NCI-H128 (cell line): Measurements from ENCODE around the gene CELSR1.
"Not testable (repeated sequence)": the region's sequence is repeated elsewhere in the genome, so short reads cannot be mapped to it uniquely, and the experiment has no call there.

Experiments
- DNase-seq: peaks from one replicate; lab custom pipeline; 2025; ENCODE audit not compliant: unreplicated experiment; lab: John Stamatoyannopoulos, UW

The CELSR1 gene

GRCh38 chr22:46483353-46483752 is 54.1 kb downstream of the CELSR1 start:
- DNase-seq = no peak

- DNase-seq = no peak
Measured at GRCh38 chr22:46482056-46482675, 55.3 kb downstream of the CELSR1 start.

- no peak for DNase-seq
Measured at GRCh38 chr22:46481386-46481785, 56.0 kb downstream of the CELSR1 start.

GRCh38 chr22:46480396-46480795 is 57.0 kb downstream of the CELSR1 start:
- DNase-seq = no peak

- no peak for DNase-seq
Measured at GRCh38 chr22:46479046-46479445, 58.4 kb downstream of the CELSR1 start.

GRCh38 chr22:46478083-46478551 is 59.3 kb downstream of the CELSR1 start:
- no peak for DNase-seq

- no peak for DNase-seq
Measured at GRCh38 chr22:46476547-46476941, 60.9 kb downstream of the CELSR1 start.

- DNase-seq = no peak
Measured at GRCh38 chr22:46473896-46474557, 63.4 kb downstream of the CELSR1 start.

- DNase-seq = no peak
Measured at GRCh38 chr22:46473021-46473779, 64.2 kb downstream of the CELSR1 start.

GRCh38 chr22:46472722-46473016 is 64.8 kb downstream of the CELSR1 start:
- no peak for DNase-seq

- no peak for DNase-seq
Measured at GRCh38 chr22:46471901-46472721, 65.3 kb downstream of the CELSR1 start.

GRCh38 chr22:46471330-46471729 is 66.1 kb downstream of the CELSR1 start:
- not testable (repeated sequence) for DNase-seq

- DNase-seq = no peak
Measured at GRCh38 chr22:46469711-46470110, 67.7 kb downstream of the CELSR1 start.

- DNase-seq = no peak
Measured at GRCh38 chr22:46467006-46467405, 70.4 kb downstream of the CELSR1 start.

GRCh38 chr22:46466255-46466676 is 71.2 kb downstream of the CELSR1 start:
- DNase-seq = no peak

- no peak for DNase-seq
Measured at GRCh38 chr22:46465793-46466192, 71.6 kb downstream of the CELSR1 start.

- no peak for DNase-seq
Measured at GRCh38 chr22:46465345-46465720, 72.1 kb downstream of the CELSR1 start.

GRCh38 chr22:46464701-46465344 is 72.6 kb downstream of the CELSR1 start:
- no peak for DNase-seq

- DNase-seq = no peak
Measured at GRCh38 chr22:46464296-46464695, 73.1 kb downstream of the CELSR1 start.

GRCh38 chr22:46463435-46464227 is 73.8 kb downstream of the CELSR1 start:
- no peak for DNase-seq
